CD14-positive monocyte (primary cell): ENCODE measurements around the gene SPPL2C. TPM values are rescaled to one million over a fixed set of nuclear protein-coding genes. Genes with fewer than 3 reads are reported as not detected.

Experiments
- DNase-seq, 3 donors: peaks; one replicate each; pipeline ENCODE4 v3.0.0-alpha.2; 2011 to 2022
- H2AFZ ChIP-seq: 2 replicates; pipeline ENCODE4 v1.6.0; 2012; ENCODE audit warnings: mild to moderate bottlenecking, low read depth, low read length, inconsistent platforms; ENCODE audit not compliant: insufficient read depth, poor library complexity, severe bottlenecking
- H3K27ac ChIP-seq, 2 donors: 1 replicate in 1 of 2; 2 replicates in 1 of 2; pipeline ENCODE4 v1.5.1; 2012 to 2013; ENCODE audit warnings: low read length in 2 of 2, control low read depth in 1 of 2, inconsistent platforms in 1 of 2, low read depth in 1 of 2, mild to moderate bottlenecking in 1 of 2
- H3K27me3 ChIP-seq, 2 donors: one replicate each; pipeline versions ENCODE4 v1.6.0 to v1.6.1; 2011 to 2013; ENCODE audit warnings: low read length in 2 of 2; ENCODE audit not compliant: control insufficient read depth in 2 of 2, insufficient read depth in 2 of 2
- H3K36me3 ChIP-seq, 2 donors: replicated peaks in 1 of 2; 1 replicate in 1 of 2; 2 replicates in 1 of 2; pipeline versions ENCODE4 v1.5.1 to v1.6.1; 2012 to 2013; ENCODE audit warnings: low read length in 2 of 2, control low read depth in 1 of 2, inconsistent platforms in 1 of 2, mild to moderate bottlenecking in 1 of 2; ENCODE audit not compliant: insufficient read depth in 2 of 2, control insufficient read depth in 1 of 2
- H3K4me1 ChIP-seq, 2 donors: 1 replicate in 1 of 2; 2 replicates in 1 of 2; pipeline versions ENCODE4 v1.5.1 to v1.6.1; 2012 to 2013; ENCODE audit warnings: low read length in 2 of 2, control low read depth in 1 of 2, inconsistent platforms in 1 of 2, mild to moderate bottlenecking in 1 of 2, moderate library complexity in 1 of 2; ENCODE audit not compliant: insufficient read depth in 2 of 2, control insufficient read depth in 1 of 2
- H3K4me2 ChIP-seq: replicated peaks from 2 replicates; pipeline ENCODE3; 2012; ENCODE audit warnings: low read length, moderate library complexity, mild to moderate bottlenecking; ENCODE audit not compliant: poor library complexity, severe bottlenecking; ENCODE audit errors: extremely low read depth
- H3K4me3 ChIP-seq, 3 experiments: fragments of 200-600 bp in 1 of 3; sonication (generic) in 1 of 3; replicated peaks in 1 of 3; 1 replicate in 2 of 3; 2 replicates in 1 of 3; pipeline ENCODE4 v1.5.1; 2011 to 2013; ENCODE audit warnings: low read length in 3 of 3, mild to moderate bottlenecking in 3 of 3, control low read depth in 2 of 3, low read depth in 2 of 3, inconsistent platforms in 1 of 3, moderate library complexity in 1 of 3
- H3K79me2 ChIP-seq: 2 replicates; pipeline ENCODE4 v1.6.0; 2012; ENCODE audit warnings: mild to moderate bottlenecking, control low read depth, inconsistent platforms, low read length, moderate library complexity; ENCODE audit not compliant: insufficient read depth
- H3K9ac ChIP-seq: 2 replicates; pipeline ENCODE4 v1.6.0; 2017; ENCODE audit warnings: low read length, mild to moderate bottlenecking; ENCODE audit not compliant: insufficient read depth, poor library complexity, severe bottlenecking
- H3K9me3 ChIP-seq, 2 donors: replicated peaks in 1 of 2; 1 replicate in 1 of 2; 2 replicates in 1 of 2; pipeline versions ENCODE4 v1.5.1 to v1.6.1; 2012 to 2013; ENCODE audit warnings: low read length in 2 of 2, control low read depth in 1 of 2; ENCODE audit not compliant: control insufficient read depth in 1 of 2, insufficient read depth in 1 of 2
- H4K20me1 ChIP-seq: 2 replicates; pipeline ENCODE4 v1.6.0; 2012; ENCODE audit warnings: mild to moderate bottlenecking, low read length, control low read depth, moderate library complexity; ENCODE audit not compliant: insufficient read depth
- H3K27ac Mint-ChIP-seq, 7 donors: one replicate each; pipeline ENCODE4 v1.8.0; 2020; ENCODE audit warnings: mild to moderate bottlenecking in 7 of 7, mixed read lengths in 7 of 7, moderate library complexity in 6 of 7, inconsistent platforms in 2 of 7
- H3K27me3 Mint-ChIP-seq, 3 donors: one replicate each; pipeline ENCODE4 v1.8.0; 2021 to 2022; ENCODE audit warnings: low read depth in 3 of 3, mild to moderate bottlenecking in 3 of 3, mixed read lengths in 3 of 3, moderate library complexity in 3 of 3, inconsistent platforms in 1 of 3
- H3K36me3 Mint-ChIP-seq, 2 donors: one replicate each; pipeline ENCODE4 v1.8.0; 2020; ENCODE audit warnings: mixed read lengths in 2 of 2, inconsistent platforms in 1 of 2, mild to moderate bottlenecking in 1 of 2
- H3K4me1 Mint-ChIP-seq: one replicate; pipeline ENCODE4 v1.8.0; 2020; ENCODE audit warnings: mild to moderate bottlenecking, mixed read lengths
- H3K4me3 Mint-ChIP-seq, 2 donors: one replicate each; pipeline ENCODE4 v1.8.0; 2020; ENCODE audit warnings: mild to moderate bottlenecking in 2 of 2, mixed read lengths in 2 of 2, moderate library complexity in 1 of 2
- H3K9me3 Mint-ChIP-seq, 7 donors: one replicate each; pipeline ENCODE4 v1.8.0; 2020 to 2022; ENCODE audit warnings: mixed read lengths in 7 of 7, mild to moderate bottlenecking in 6 of 7, moderate library complexity in 6 of 7, inconsistent platforms in 2 of 7
- WGBS: methylation state at CpG from one replicate; pipeline ENCODE4 v1.1.5; 2013; ENCODE audit warnings: missing lambda C conversion rate; ENCODE audit not compliant: insufficient coverage; 5-methylcytosine and 5-hydroxymethylcytosine counted together
- intact Hi-C, 2 donors: fragments of 100-400 bp; cut with micrococcal nuclease; formaldehyde crosslinking; loops; one replicate each; pipeline versions ENCODE4 v1.15.0 to v1.15.1; 2023
- polyA plus RNA-seq, 3 donors: library from polyadenylated mRNA; depleted of rRNA in 1 of 3; unstranded in 2 of 3; stranded (reverse) in 1 of 3; fragments of 300-500 nt in 2 of 3; fragments of >200 nt in 1 of 3; fragmentation: Illumina TruSeq in 2 of 3; gene quantifications; 1 replicate in 2 of 3; 2 replicates in 1 of 3; pipeline ENCODE4 v1.2.3, GENCODE V29; 2012 to 2021
- TF ChIP-seq, protein P1 (sequence below): fragments of 200-600 bp; IDR thresholded peaks from one replicate; pipeline ENCODE4 v1.8.0; 2022; ENCODE audit warnings: antibody characterized with exemption, mild to moderate bottlenecking

SPPL2C gene
- polyA plus RNA-seq, 3 donors = not detected

DNA sequence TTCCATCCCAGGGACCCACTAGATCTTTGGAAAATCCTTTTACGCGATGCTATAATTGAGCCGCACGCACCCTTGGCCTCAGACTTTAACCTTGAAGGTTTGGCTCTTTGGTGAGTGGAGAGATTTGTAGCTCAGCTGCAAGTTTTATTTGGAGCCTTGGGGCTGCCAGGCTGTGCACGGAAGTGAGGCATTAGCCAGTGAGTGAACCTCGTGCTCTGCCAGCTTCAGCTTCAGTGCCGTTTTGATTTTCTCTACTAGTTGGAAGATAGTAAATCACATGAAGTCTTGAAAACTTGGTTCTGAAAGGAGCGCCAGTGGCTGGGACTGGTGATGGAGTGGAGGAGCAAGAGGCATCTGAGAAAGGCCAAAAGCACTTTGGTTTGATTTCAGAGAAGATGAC, 43.3 kb upstream of the SPPL2C start:
- Mint-ChIP-seq H3K27me3 (peaks cover 11 to 19% (median 15%) of the 10 kb centered on the region in 3 donors), H3K9me3 (peaks cover 0 to 2% (median 0%) of the 10 kb centered on the region in 7 donors), H3K4me3 (no peak overlapping the region), H3K4me1 (no peaks in the 10 kb centered on the region), H3K27ac (no peak overlapping the region), H3K36me3 (no peaks in the 10 kb centered on the region)
- Histone ChIP-seq H3K9ac (no peak overlapping the region), H3K27me3 (no peaks in the 10 kb centered on the region), H3K4me3 (no peak overlapping the region), H3K36me3 (no peaks in the 10 kb centered on the region), H3K79me2 (no peaks in the 10 kb centered on the region), H3K9me3 (no peaks in the 10 kb centered on the region), H3K4me2 (no peak overlapping the region), H3K4me1 (no peaks in the 10 kb centered on the region), H3K27ac (no peak overlapping the region), H2AFZ (no peak overlapping the region), H4K20me1 (no peaks in the 10 kb centered on the region)
- intact Hi-C loops = no loop called here
- 74% methylated on average over 6 of the region's 8 CpGs for WGBS
- TF ChIP-seq, protein P1, sequence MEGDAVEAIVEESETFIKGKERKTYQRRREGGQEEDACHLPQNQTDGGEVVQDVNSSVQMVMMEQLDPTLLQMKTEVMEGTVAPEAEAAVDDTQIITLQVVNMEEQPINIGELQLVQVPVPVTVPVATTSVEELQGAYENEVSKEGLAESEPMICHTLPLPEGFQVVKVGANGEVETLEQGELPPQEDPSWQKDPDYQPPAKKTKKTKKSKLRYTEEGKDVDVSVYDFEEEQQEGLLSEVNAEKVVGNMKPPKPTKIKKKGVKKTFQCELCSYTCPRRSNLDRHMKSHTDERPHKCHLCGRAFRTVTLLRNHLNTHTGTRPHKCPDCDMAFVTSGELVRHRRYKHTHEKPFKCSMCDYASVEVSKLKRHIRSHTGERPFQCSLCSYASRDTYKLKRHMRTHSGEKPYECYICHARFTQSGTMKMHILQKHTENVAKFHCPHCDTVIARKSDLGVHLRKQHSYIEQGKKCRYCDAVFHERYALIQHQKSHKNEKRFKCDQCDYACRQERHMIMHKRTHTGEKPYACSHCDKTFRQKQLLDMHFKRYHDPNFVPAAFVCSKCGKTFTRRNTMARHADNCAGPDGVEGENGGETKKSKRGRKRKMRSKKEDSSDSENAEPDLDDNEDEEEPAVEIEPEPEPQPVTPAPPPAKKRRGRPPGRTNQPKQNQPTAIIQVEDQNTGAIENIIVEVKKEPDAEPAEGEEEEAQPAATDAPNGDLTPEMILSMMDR = no peak
- DNase-seq = no peak

DNA sequence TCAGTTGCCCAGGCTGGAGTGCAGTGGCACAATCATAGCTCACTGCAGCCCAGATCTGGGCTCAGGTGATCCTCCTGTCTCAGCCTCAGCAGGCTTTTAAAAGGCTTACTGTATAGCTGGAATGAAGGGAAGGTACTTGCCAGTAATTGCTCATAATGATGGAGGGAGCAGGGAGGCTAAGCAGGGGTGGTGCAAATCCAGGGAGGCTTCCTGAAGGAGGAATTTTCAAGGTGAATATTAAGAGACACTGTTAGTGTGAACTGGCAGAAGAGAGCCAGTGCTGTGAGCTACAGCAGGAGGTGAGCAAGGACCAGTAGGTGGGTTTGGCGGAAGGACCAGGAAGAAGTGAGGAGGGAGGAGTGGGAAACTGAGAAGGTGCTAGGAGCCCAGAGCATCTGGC, 35.8 kb upstream of the SPPL2C start:
- intact Hi-C loops = no loop called here
- H3K27me3 ChIP-seq = no peaks in the 10 kb centered on the region
- 100% methylated on average over 1 of the region's 1 CpG for WGBS
- no peaks in the 10 kb centered on the region for H3K9me3 Mint-ChIP-seq
- H3K9me3 ChIP-seq = no peaks in the 10 kb centered on the region
- peak overlapping the region in 1 of 2 donors; percentile 8 for H3K4me3 Mint-ChIP-seq
- TF ChIP-seq, protein P1 = no peak
- no peaks in the 10 kb centered on the region for H4K20me1 ChIP-seq
- no peaks in the 10 kb centered on the region for H3K4me1 Mint-ChIP-seq
- no peak overlapping the region for H3K27ac Mint-ChIP-seq
- no peaks in the 10 kb centered on the region for H3K36me3 Mint-ChIP-seq
- H3K36me3 ChIP-seq = no peaks in the 10 kb centered on the region
- peaks cover 8 to 20% (median 9%) of the 10 kb centered on the region in 3 donors for H3K27me3 Mint-ChIP-seq
- no peaks in the 10 kb centered on the region for H3K79me2 ChIP-seq
- H3K4me1 ChIP-seq = no peaks in the 10 kb centered on the region
- H2AFZ ChIP-seq = no peak overlapping the region
- no peak overlapping the region for H3K4me2 ChIP-seq
- H3K4me3 ChIP-seq = no peak overlapping the region
- no peak for DNase-seq
- no peak overlapping the region for H3K9ac ChIP-seq
- H3K27ac ChIP-seq = no peak overlapping the region
